Measurements from ENCODE around the gene NHSL2. TPM values are rescaled to one million over a fixed set of nuclear protein-coding genes. Genes with fewer than 3 reads are reported as not detected.

The NHSL2 gene
- total and polyA plus RNA-seq, 8 donors = under 0.01 to 6.4 (median 1.7) TPM

- no peak for DNase-seq
- H3K4me1 ChIP-seq = peaks cover 11 to 71% (median 40%) of the 10 kb centered on the region in 4 donors
- intact Hi-C loops (cut with DNase I; ENCODE audit: low total_unique reads) = no loop called here
- TF ChIP-seq, protein P1, sequence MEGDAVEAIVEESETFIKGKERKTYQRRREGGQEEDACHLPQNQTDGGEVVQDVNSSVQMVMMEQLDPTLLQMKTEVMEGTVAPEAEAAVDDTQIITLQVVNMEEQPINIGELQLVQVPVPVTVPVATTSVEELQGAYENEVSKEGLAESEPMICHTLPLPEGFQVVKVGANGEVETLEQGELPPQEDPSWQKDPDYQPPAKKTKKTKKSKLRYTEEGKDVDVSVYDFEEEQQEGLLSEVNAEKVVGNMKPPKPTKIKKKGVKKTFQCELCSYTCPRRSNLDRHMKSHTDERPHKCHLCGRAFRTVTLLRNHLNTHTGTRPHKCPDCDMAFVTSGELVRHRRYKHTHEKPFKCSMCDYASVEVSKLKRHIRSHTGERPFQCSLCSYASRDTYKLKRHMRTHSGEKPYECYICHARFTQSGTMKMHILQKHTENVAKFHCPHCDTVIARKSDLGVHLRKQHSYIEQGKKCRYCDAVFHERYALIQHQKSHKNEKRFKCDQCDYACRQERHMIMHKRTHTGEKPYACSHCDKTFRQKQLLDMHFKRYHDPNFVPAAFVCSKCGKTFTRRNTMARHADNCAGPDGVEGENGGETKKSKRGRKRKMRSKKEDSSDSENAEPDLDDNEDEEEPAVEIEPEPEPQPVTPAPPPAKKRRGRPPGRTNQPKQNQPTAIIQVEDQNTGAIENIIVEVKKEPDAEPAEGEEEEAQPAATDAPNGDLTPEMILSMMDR (IDR thresholded peaks at IDR 0.05) = no peak
- TF ChIP-seq EP300 (IDR thresholded peaks at IDR 0.05) = no peak
- TF ChIP-seq POLR2A (IDR thresholded peaks at IDR 0.05) = no peak
- TF ChIP-seq POLR2AphosphoS5 (IDR thresholded peaks at IDR 0.05) = no peak
- H3K4me3 ChIP-seq = no peak overlapping the region
- no peaks in the 10 kb centered on the region for H3K36me3 ChIP-seq
- peaks cover 0 to 14% (median 0%) of the 10 kb centered on the region in 3 donors for H3K27me3 ChIP-seq
- no peaks in the 10 kb centered on the region for H3K9me3 ChIP-seq
- WGBS, 5 donors = 67 to 86% (median 76%) methylated on average over 6 of the region's 6 CpGs
- H3K27ac ChIP-seq = peak overlapping the region in 3 of 5 donors; percentile 67 to 80 (median 68)
These were observed 212.1 kb downstream of the NHSL2 start for GRCh38 chrX:72122621-72123337.

DNA sequence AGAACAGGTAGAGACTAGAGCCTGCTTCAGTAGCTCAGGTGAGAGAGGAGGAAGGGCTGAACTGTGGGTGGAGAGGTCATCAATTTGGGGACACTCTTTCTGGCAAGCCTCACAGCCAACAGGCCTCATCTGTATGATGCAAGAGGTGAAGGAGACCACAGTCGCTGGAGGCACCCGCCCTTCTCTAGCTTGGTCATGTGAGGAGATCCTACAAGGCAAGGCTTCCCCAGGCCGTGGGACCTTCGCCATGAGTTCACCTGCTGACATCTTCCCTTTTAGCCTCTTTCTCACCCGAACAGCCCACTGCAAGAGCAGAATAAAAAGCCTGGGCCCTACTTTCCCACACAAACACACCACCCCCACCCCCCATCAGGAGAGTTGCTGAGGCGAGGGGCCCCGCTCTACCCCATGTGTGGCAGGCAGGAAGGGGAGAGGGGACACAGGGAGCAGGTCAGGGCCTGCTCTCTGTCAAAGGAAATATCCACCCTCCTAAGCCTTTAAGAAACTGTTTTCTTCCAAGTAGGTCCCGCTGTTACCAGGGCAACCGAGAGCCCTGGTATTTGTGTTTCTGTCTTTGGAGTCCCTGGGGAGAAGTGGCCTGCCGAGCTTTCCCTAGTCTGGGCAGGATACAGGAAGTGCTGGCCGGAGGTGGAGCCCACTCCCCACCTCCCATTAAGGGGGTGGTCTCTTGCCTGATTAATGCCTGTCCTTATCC is 213.0 kb downstream of the NHSL2 start:
- Histone ChIP-seq H3K9me3 (no peaks in the 10 kb centered on the region), H3K4me1 (peaks cover 11 to 79% (median 40%) of the 10 kb centered on the region in 4 donors), H3K36me3 (no peaks in the 10 kb centered on the region), H3K27ac (peak overlapping the region in 4 of 5 donors; percentile 29 to 80 (median 66)), H3K4me3 (no peak overlapping the region), H3K27me3 (peaks cover 0 to 14% (median 0%) of the 10 kb centered on the region in 3 donors)
- WGBS, 5 donors = 54 to 67% (median 56%) methylated on average over 5 to 11 of the region's 11 CpGs
- DNase-seq = peak in 1 of 2 donors; percentile 84
- intact Hi-C loops (cut with DNase I; ENCODE audit: low total_unique reads) = no loop called here
- TF ChIP-seq POLR2A (IDR thresholded peaks at IDR 0.05) = no peak
- no peak for TF ChIP-seq EP300 (IDR thresholded peaks at IDR 0.05)
- no peak for TF ChIP-seq POLR2AphosphoS5 (IDR thresholded peaks at IDR 0.05)
- TF ChIP-seq, protein P1 (IDR thresholded peaks at IDR 0.05) = no peak

DNA sequence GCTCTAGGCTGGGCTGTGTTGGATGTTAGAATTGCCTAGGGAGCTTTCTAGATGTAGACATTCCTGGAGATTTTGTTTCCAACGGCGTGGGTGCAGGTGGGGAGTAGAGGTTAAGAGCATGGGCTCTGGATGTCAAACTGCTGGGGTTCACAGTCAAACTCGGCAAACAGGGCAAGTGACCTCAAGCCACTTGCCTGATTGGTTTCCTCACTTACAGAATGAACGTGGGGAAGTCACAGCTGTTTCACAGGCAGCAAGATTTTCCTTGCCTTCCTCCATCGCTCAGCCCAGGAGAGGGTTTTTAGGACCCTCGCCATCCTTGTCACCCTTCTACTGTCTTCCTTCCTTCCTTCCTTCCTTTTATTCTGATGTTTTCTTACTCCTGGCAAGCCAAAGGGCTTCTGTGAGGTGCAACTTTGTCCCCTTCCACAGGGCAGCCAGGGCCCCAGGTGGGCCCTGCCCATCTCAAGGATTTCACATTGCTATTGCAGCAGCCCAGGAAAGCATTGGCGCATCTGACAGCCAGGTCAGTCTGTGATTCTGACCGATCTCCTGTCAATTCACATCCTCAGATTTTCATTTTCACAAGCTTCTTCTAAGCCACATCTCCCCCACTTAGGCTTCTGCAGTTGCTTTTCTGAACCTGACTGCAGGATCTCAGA is 214.0 kb downstream of the NHSL2 start:
- H3K4me1 ChIP-seq = peaks cover 11 to 89% (median 41%) of the 10 kb centered on the region in 4 donors
- H3K27ac ChIP-seq = peak overlapping the region in 3 of 5 donors; percentile 64 to 80 (median 67)
- H3K36me3 ChIP-seq = no peaks in the 10 kb centered on the region
- TF ChIP-seq POLR2A (IDR thresholded peaks at IDR 0.05) = no peak
- TF ChIP-seq EP300 (IDR thresholded peaks at IDR 0.05) = no peak
- TF ChIP-seq POLR2AphosphoS5 (IDR thresholded peaks at IDR 0.05) = no peak
- TF ChIP-seq, protein P1 (IDR thresholded peaks at IDR 0.05) = no peak
- H3K4me3 ChIP-seq = no peak overlapping the region
- peaks cover 0 to 14% (median 0%) of the 10 kb centered on the region in 3 donors for H3K27me3 ChIP-seq
- intact Hi-C loops (cut with DNase I; ENCODE audit: low total_unique reads) = loop anchor here (5.0 kb wide), 1 partner anchor 102 kb away; no protein-coding TSS in a partner anchor
- WGBS, 5 donors = 51 to 71% (median 56%) methylated on average over 7 to 8 of the region's 8 CpGs
- no peaks in the 10 kb centered on the region for H3K9me3 ChIP-seq
- DNase-seq = no peak
